ENCODE measurements around the gene ARHGAP15. TPM values are rescaled to one million over a fixed set of nuclear protein-coding genes. Genes with fewer than 3 reads are reported as not detected.

ARHGAP15 gene
- total RNA-seq, 1 donor from 2014 or later = not detected

GRCh38 chr2:143586119-143586518, 456.9 kb downstream of the ARHGAP15 start:
- H3K9me3 Mint-ChIP-seq (ENCODE audit: unreplicated experiment) = no peaks in the 10 kb centered on the region
- peaks cover 1% of the 10 kb centered on the region for H3K4me1 Mint-ChIP-seq (ENCODE audit: low read depth, unreplicated experiment)
- Histone ChIP-seq H3K4me3 (ENCODE audit: insufficient read depth, low read depth, low read length) (no peak overlapping the region), H3K27ac (ENCODE audit: low read depth, low read length) (no peak overlapping the region), H3K36me3 (ENCODE audit: insufficient read depth, low read length) (no peaks in the 10 kb centered on the region), H2AFZ (ENCODE audit: low read depth, low read length) (no peak overlapping the region), H3K27me3 (ENCODE audit: insufficient read depth, low read length) (no peaks in the 10 kb centered on the region), H3K79me2 (ENCODE audit: insufficient read depth, low read length) (no peaks in the 10 kb centered on the region), H3K4me1 (ENCODE audit: insufficient read depth, low read length) (no peaks in the 10 kb centered on the region), H3K9me3 (ENCODE audit: insufficient read depth, low read depth, low read length) (no peaks in the 10 kb centered on the region), H3K4me2 (ENCODE audit: low read length) (no peak overlapping the region), H4K20me1 (ENCODE audit: insufficient read depth, low read length) (no peaks in the 10 kb centered on the region), H3K9ac (ENCODE audit: low read length) (no peak overlapping the region)
- no peak for TF ChIP-seq CTCF (IDR thresholded peaks at IDR 0.05; ENCODE audit: insufficient read depth, low read depth, low read length)
- TF ChIP-seq EZH2 (IDR thresholded peaks at IDR 0.05; ENCODE audit: insufficient read depth, low read length) = no peak
- no peak overlapping the region for H3K27ac Mint-ChIP-seq (ENCODE audit: unreplicated experiment)
- no peak for DNase-seq (ENCODE audit: low read depth)
- H3K36me3 Mint-ChIP-seq (ENCODE audit: low read depth, unreplicated experiment) = no peaks in the 10 kb centered on the region
- H3K27me3 Mint-ChIP-seq (ENCODE audit: low read depth, unreplicated experiment) = no peaks in the 10 kb centered on the region
- FAIRE-seq = no peak
- no peak overlapping the region for H3K4me3 Mint-ChIP-seq (ENCODE audit: unreplicated experiment)

GRCh38 chr2:143588746-143589145, 459.5 kb downstream of the ARHGAP15 start:
- H3K27me3 ChIP-seq (ENCODE audit: insufficient read depth, low read length) = no peaks in the 10 kb centered on the region
- FAIRE-seq = no peak

More at GRCh38 chr2:143588746-143589145, 459.5 kb downstream of the ARHGAP15 start:
- no peak for TF ChIP-seq CTCF (IDR thresholded peaks at IDR 0.05; ENCODE audit: insufficient read depth, low read depth, low read length)
- TF ChIP-seq EZH2 (IDR thresholded peaks at IDR 0.05; ENCODE audit: insufficient read depth, low read length) = no peak
- DNase-seq (ENCODE audit: low read depth) = no peak
- Mint-ChIP-seq H3K36me3 (ENCODE audit: low read depth, unreplicated experiment) (no peaks in the 10 kb centered on the region), H3K9me3 (ENCODE audit: unreplicated experiment) (no peaks in the 10 kb centered on the region), H3K4me1 (ENCODE audit: low read depth, unreplicated experiment) (no peaks in the 10 kb centered on the region), H3K4me3 (ENCODE audit: unreplicated experiment) (no peak overlapping the region), H3K27ac (ENCODE audit: unreplicated experiment) (no peak overlapping the region), H3K27me3 (ENCODE audit: low read depth, unreplicated experiment) (no peaks in the 10 kb centered on the region)
- no peaks in the 10 kb centered on the region for H3K4me1 ChIP-seq (ENCODE audit: insufficient read depth, low read length)
- H2AFZ ChIP-seq (ENCODE audit: low read depth, low read length) = no peak overlapping the region
- no peaks in the 10 kb centered on the region for H3K9me3 ChIP-seq (ENCODE audit: insufficient read depth, low read depth, low read length)
- no peaks in the 10 kb centered on the region for H4K20me1 ChIP-seq (ENCODE audit: insufficient read depth, low read length)
- H3K9ac ChIP-seq (ENCODE audit: low read length) = no peak overlapping the region
- no peak overlapping the region for H3K4me2 ChIP-seq (ENCODE audit: low read length)
- no peaks in the 10 kb centered on the region for H3K79me2 ChIP-seq (ENCODE audit: insufficient read depth, low read length)
- H3K4me3 ChIP-seq (ENCODE audit: insufficient read depth, low read depth, low read length) = no peak overlapping the region
- H3K36me3 ChIP-seq (ENCODE audit: insufficient read depth, low read length) = no peaks in the 10 kb centered on the region
- no peak overlapping the region for H3K27ac ChIP-seq (ENCODE audit: low read depth, low read length)
